Panc1 (cell line): ENCODE data around the gene RB1. TPM values are rescaled to one million over a fixed set of nuclear protein-coding genes. Genes with fewer than 3 reads are reported as not detected.

Source experiments
- ATAC-seq: fragments of 200-7000 bp; cut with Tn5 transposase; 2 replicates; pipeline ENCODE4 v1.9.1; 2020; ENCODE audit warnings: mild to moderate bottlenecking, moderate library complexity
- BruUV-seq: library from RNA; stranded (reverse); fragments of 400-500 nt; replicated peaks from 2 replicates; lab custom pipeline; 2021; lab: Mats Ljungman, UMichigan
- CTCF ChIA-PET: fragments of 300-600 bp; sonication (Branson Sonifier 250); formaldehyde crosslinking; loops from one replicate; lab custom pipeline; 2022; ENCODE audit warnings: antibody characterized with exemption; lab: Charles Lee
- POLR2A ChIA-PET: fragments of 300-600 bp; sonication (Branson Sonifier 250); formaldehyde crosslinking; loops from one replicate; lab custom pipeline; 2022; ENCODE audit warnings: antibody characterized with exemption; lab: Charles Lee
- DNase-seq: peaks from one replicate; pipeline ENCODE4 v3.0.0-alpha.2; 2010; ENCODE audit warnings: low read depth, low spot score
- H3K27ac ChIP-seq: 2 replicates; pipeline ENCODE4 v1.5.1; 2011; ENCODE audit warnings: mild to moderate bottlenecking, low read length, inconsistent platforms
- H3K27me3 ChIP-seq: fragments of 200-500 bp; sonication (Bioruptor generic); 2 replicates; pipeline ENCODE4 v1.6.0; 2014; ENCODE audit warnings: low read length, inconsistent platforms; ENCODE audit not compliant: control insufficient read depth, insufficient read depth
- H3K36me3 ChIP-seq: fragments of 200-500 bp; sonication (Bioruptor generic); 2 replicates; pipeline ENCODE4 v1.5.1; 2014; ENCODE audit warnings: inconsistent platforms, mild to moderate bottlenecking, low read length, moderate library complexity; ENCODE audit not compliant: control insufficient read depth, insufficient read depth
- H3K4me1 ChIP-seq: 2 replicates; pipeline ENCODE4 v1.5.1; 2011; ENCODE audit warnings: inconsistent platforms, mild to moderate bottlenecking, low read length, moderate library complexity; ENCODE audit not compliant: control insufficient read depth, insufficient read depth
- H3K4me3 ChIP-seq, 2 experiments: 2 replicates each; pipeline ENCODE4 v1.5.1; 2011 to 2012; ENCODE audit warnings: low read depth in 2 of 2, low read length in 2 of 2, mild to moderate bottlenecking in 2 of 2, inconsistent platforms in 1 of 2, moderate library complexity in 1 of 2
- H3K9me3 ChIP-seq: fragments of 200-500 bp; sonication (Bioruptor generic); 2 replicates; pipeline ENCODE4 v1.5.1; 2014; ENCODE audit warnings: low read depth, mild to moderate bottlenecking, inconsistent platforms, low read length, moderate library complexity; ENCODE audit not compliant: control insufficient read depth, insufficient read depth
- CTCF ChIP-seq: fragments of 450-650 bp; IDR thresholded peaks from 2 replicates; pipeline ENCODE4 v1.5.1; 2017; ENCODE audit warnings: mild to moderate bottlenecking
- POLR2AphosphoS5 ChIP-seq: IDR thresholded peaks from 2 replicates; pipeline ENCODE4 v1.6.1; 2012; ENCODE audit warnings: mild to moderate bottlenecking, low read depth, low read length, moderate library complexity
- REST ChIP-seq, 2 experiments: IDR thresholded peaks; 2 replicates each; pipeline ENCODE4 v1.6.1; 2011 to 2012; ENCODE audit warnings: low read depth in 2 of 2, control low read depth in 1 of 2, low read length in 1 of 2, mild to moderate bottlenecking in 1 of 2, moderate library complexity in 1 of 2; ENCODE audit not compliant: insufficient read depth in 1 of 2
- SIN3A ChIP-seq: IDR thresholded peaks from 2 replicates; pipeline ENCODE4 v1.6.1; 2012; ENCODE audit warnings: low read depth, mild to moderate bottlenecking, low read length, moderate library complexity, borderline replicate concordance; ENCODE audit not compliant: insufficient read depth
- TCF7L2 ChIP-seq: IDR thresholded peaks from 2 replicates; pipeline ENCODE4 v1.6.1; 2011; ENCODE audit warnings: mild to moderate bottlenecking, low read depth, low read length, inconsistent platforms
- in situ Hi-C: cut with HindIII; loops from 2 replicates; pipeline ENCODE4 v1.10.0; 2016; ENCODE audit warnings: low sequenced_read_pairs, low pct_unique_long_range_greater_than_20kb
- intact Hi-C: fragments of 100-400 bp; cut with micrococcal nuclease; formaldehyde crosslinking; loops from one replicate; pipeline ENCODE4 v1.10.0; 2022; ENCODE audit not compliant: unreplicated experiment
- total RNA-seq: library from RNA; stranded (reverse); gene quantifications from one replicate; pipeline ENCODE4 v1.2.1, GENCODE V29; 2021; ENCODE audit not compliant: unreplicated experiment

Gene RB1
- total RNA-seq, 1 experiment from 2014 or later: 36.0 TPM

GRCh38 chr13:48510698-48511097, 207.1 kb downstream of the RB1 start:
- no peaks in the 10 kb centered on the region for H3K9me3 ChIP-seq
- TF ChIP-seq REST (IDR thresholded peaks at IDR 0.05; ENCODE audit: insufficient read depth in 1 of 2, low read depth in 2 of 2, low read length in 1 of 2) (no peak), SIN3A (no peak), POLR2AphosphoS5 (no peak), TCF7L2 (no peak), CTCF (no peak)
- in situ Hi-C loops (no loop called here), intact Hi-C loops (loop anchor here (10.0 kb wide), 1 partner anchor 56 kb away; no protein-coding TSS in a partner anchor)
- H3K27ac ChIP-seq: no peak overlapping the region
- BruUV-seq: no TSS peak
- CTCF ChIA-PET: no interaction called here
- no peaks in the 10 kb centered on the region for H3K36me3 ChIP-seq
- POLR2A ChIA-PET: no interaction called here
- H3K27me3 ChIP-seq: no peaks in the 10 kb centered on the region
- H3K4me3 ChIP-seq: no peak overlapping the region
- ATAC-seq (no peak), DNase-seq (no peak)
- H3K4me1 ChIP-seq: no peaks in the 10 kb centered on the region

- ChIA-PET POLR2A (no interaction called here), CTCF (no interaction called here)
- ATAC-seq: no peak
- Histone ChIP-seq H3K27me3 (no peaks in the 10 kb centered on the region), H3K36me3 (no peaks in the 10 kb centered on the region), H3K9me3 (no peaks in the 10 kb centered on the region), H3K27ac (no peak overlapping the region), H3K4me1 (no peaks in the 10 kb centered on the region), H3K4me3 (no peak overlapping the region)
- in situ Hi-C loops (no loop called here), intact Hi-C loops (loop anchor here (10.0 kb wide), 1 partner anchor 57 kb away; no protein-coding TSS in a partner anchor)
- TF ChIP-seq CTCF (no peak), REST (IDR thresholded peaks at IDR 0.05; ENCODE audit: insufficient read depth in 1 of 2, low read depth in 2 of 2, low read length in 1 of 2) (no peak), TCF7L2 (no peak), POLR2AphosphoS5 (no peak)
- no TSS peak for BruUV-seq
- DNase-seq: no peak
These were observed 208.2 kb downstream of the RB1 start for GRCh38 chr13:48511621-48512230.
